MG63 (cell line): ENCODE data around the gene CTXND1. TPM values are rescaled to one million over a fixed set of nuclear protein-coding genes. Genes with fewer than 3 reads are reported as not detected.

Source experiments
- DNase-seq: peaks from one replicate; pipeline ENCODE4 v3.0.0-alpha.2; 2020
- H3K27me3 ChIP-seq: fragments of 250-450 bp; sonication (Bioruptor Pico); 2 replicates; pipeline ENCODE4 v1.5.1; 2020; ENCODE audit warnings: mild to moderate bottlenecking, moderate library complexity
- H3K36me3 ChIP-seq: fragments of 250-450 bp; sonication (Bioruptor Pico); 2 replicates; pipeline ENCODE4 v1.5.1; 2020; ENCODE audit warnings: mild to moderate bottlenecking, moderate library complexity
- H3K4me3 ChIP-seq: fragments of 250-450 bp; sonication (Bioruptor Pico); 2 replicates; pipeline ENCODE4 v1.5.1; 2020; ENCODE audit warnings: mild to moderate bottlenecking, moderate library complexity
- H3K9me3 ChIP-seq: fragments of 250-450 bp; sonication (Bioruptor Pico); 2 replicates; pipeline ENCODE4 v1.5.1; 2020; ENCODE audit warnings: mild to moderate bottlenecking, moderate library complexity
- total RNA-seq: library from RNA; depleted of rRNA; stranded (reverse); fragments of >200 nt; shearing (Covaris generic); gene quantifications from 2 replicates; pipeline ENCODE4 v1.2.3, GENCODE V29; 2014; ENCODE audit warnings: low replicate concordance

The CTXND1 gene
- total RNA-seq, 1 experiment from 2014 or later, result not detected

- peak; percentile 5 for DNase-seq
- no peaks in the 10 kb centered on the region for H3K36me3 ChIP-seq
- H3K27me3 ChIP-seq, result peaks cover 3% of the 10 kb centered on the region
- 0 out of 2 replicates have a peak, but pooled peaks cover 6% of the 10 kb centered on the region for H3K9me3 ChIP-seq
- H3K4me3 ChIP-seq, result no peak overlapping the region
Observed at GRCh38 chr15:80267658-80268057, 15.6 kb upstream of the CTXND1 start.

GRCh38 chr15:80266745-80267144 lies 14.7 kb upstream of the CTXND1 start:
- 0 out of 2 replicates have a peak, but pooled peaks cover 6% of the 10 kb centered on the region for H3K9me3 ChIP-seq
- no peak overlapping the region for H3K4me3 ChIP-seq
- peaks cover 3% of the 10 kb centered on the region for H3K27me3 ChIP-seq
- H3K36me3 ChIP-seq, result no peaks in the 10 kb centered on the region
- DNase-seq, result no peak

- Histone ChIP-seq H3K36me3 (no peaks in the 10 kb centered on the region), H3K27me3 (peaks cover 3% of the 10 kb centered on the region), H3K4me3 (no peak overlapping the region), H3K9me3 (peaks cover 11% of the 10 kb centered on the region; the same call in 1 of the 2 replicates)
- no peak for DNase-seq
Observed at GRCh38 chr15:80266113-80266512, 14.1 kb upstream of the CTXND1 start.

- H3K4me3 ChIP-seq, result no peak overlapping the region
- peak; percentile 65 for DNase-seq
- peaks cover 11% of the 10 kb centered on the region; the same call in 1 of the 2 replicates for H3K9me3 ChIP-seq
- H3K36me3 ChIP-seq, result no peaks in the 10 kb centered on the region
- peaks cover 3% of the 10 kb centered on the region for H3K27me3 ChIP-seq
Observed at GRCh38 chr15:80265021-80265420, 13.0 kb upstream of the CTXND1 start.

- Histone ChIP-seq H3K36me3 (no peaks in the 10 kb centered on the region), H3K4me3 (no peak overlapping the region), H3K27me3 (peaks cover 3% of the 10 kb centered on the region), H3K9me3 (peaks cover 11% of the 10 kb centered on the region; the same call in 1 of the 2 replicates)
- no peak for DNase-seq
Observed at GRCh38 chr15:80264031-80264430, 12.0 kb upstream of the CTXND1 start.

- Histone ChIP-seq H3K36me3 (no peaks in the 10 kb centered on the region), H3K27me3 (peaks cover 31% of the 10 kb centered on the region), H3K9me3 (peaks cover 11% of the 10 kb centered on the region; the same call in 1 of the 2 replicates), H3K4me3 (no peak overlapping the region)
- peak; percentile 70 for DNase-seq
Observed at GRCh38 chr15:80260551-80260950, 8.5 kb upstream of the CTXND1 start.

GRCh38 chr15:80259942-80260510 lies 8.0 kb upstream of the CTXND1 start:
- no peak for DNase-seq
- no peak overlapping the region for H3K4me3 ChIP-seq
- H3K27me3 ChIP-seq, result peaks cover 36% of the 10 kb centered on the region
- no peaks in the 10 kb centered on the region for H3K36me3 ChIP-seq
- peaks cover 11% of the 10 kb centered on the region; the same call in 1 of the 2 replicates for H3K9me3 ChIP-seq

GRCh38 chr15:80251428-80252120 lies 439 bp downstream of the CTXND1 start:
- no peak overlapping the region; the same call in 1 of the 2 replicates for H3K4me3 ChIP-seq
- no peak for DNase-seq
- H3K9me3 ChIP-seq, result no peaks in the 10 kb centered on the region
- H3K36me3 ChIP-seq, result no peaks in the 10 kb centered on the region
- H3K27me3 ChIP-seq, result peaks cover 65% of the 10 kb centered on the region

GRCh38 chr15:80250614-80251427 lies 1.2 kb downstream of the CTXND1 start:
- Histone ChIP-seq H3K27me3 (peaks cover 57% of the 10 kb centered on the region), H3K4me3 (no peak overlapping the region), H3K9me3 (no peaks in the 10 kb centered on the region), H3K36me3 (no peaks in the 10 kb centered on the region)
- no peak for DNase-seq

GRCh38 chr15:80249973-80250372 lies 2.0 kb downstream of the CTXND1 start:
- DNase-seq, result no peak
- Histone ChIP-seq H3K36me3 (no peaks in the 10 kb centered on the region), H3K27me3 (peaks cover 50% of the 10 kb centered on the region), H3K4me3 (no peak overlapping the region), H3K9me3 (no peaks in the 10 kb centered on the region)

- H3K36me3 ChIP-seq, result no peaks in the 10 kb centered on the region
- peaks cover 27% of the 10 kb centered on the region for H3K27me3 ChIP-seq
- no peak for DNase-seq
- H3K4me3 ChIP-seq, result no peak overlapping the region
- H3K9me3 ChIP-seq, result no peaks in the 10 kb centered on the region
Observed at GRCh38 chr15:80247320-80247719, 4.7 kb downstream of the CTXND1 start.

GRCh38 chr15:80246425-80246894 lies 5.6 kb downstream of the CTXND1 start:
- no peak overlapping the region for H3K4me3 ChIP-seq
- no peak for DNase-seq
- H3K36me3 ChIP-seq, result no peaks in the 10 kb centered on the region
- H3K27me3 ChIP-seq, result peaks cover 23% of the 10 kb centered on the region
- no peaks in the 10 kb centered on the region for H3K9me3 ChIP-seq

GRCh38 chr15:80242802-80243201 lies 9.2 kb downstream of the CTXND1 start:
- Histone ChIP-seq H3K27me3 (no peaks in the 10 kb centered on the region; the same call in 1 of the 2 replicates), H3K9me3 (no peaks in the 10 kb centered on the region), H3K36me3 (no peaks in the 10 kb centered on the region), H3K4me3 (no peak overlapping the region)
- no peak for DNase-seq

GRCh38 chr15:80242132-80242769 lies 9.8 kb downstream of the CTXND1 start:
- Histone ChIP-seq H3K9me3 (no peaks in the 10 kb centered on the region), H3K27me3 (no peaks in the 10 kb centered on the region; the same call in 1 of the 2 replicates), H3K36me3 (no peaks in the 10 kb centered on the region), H3K4me3 (no peak overlapping the region)
- peak; percentile 31 for DNase-seq

GRCh38 chr15:80241508-80241907 lies 10.5 kb downstream of the CTXND1 start:
- H3K27me3 ChIP-seq, result no peaks in the 10 kb centered on the region; the same call in 1 of the 2 replicates
- no peak overlapping the region for H3K4me3 ChIP-seq
- H3K36me3 ChIP-seq, result no peaks in the 10 kb centered on the region
- no peaks in the 10 kb centered on the region for H3K9me3 ChIP-seq
- no peak for DNase-seq

- Histone ChIP-seq H3K4me3 (no peak overlapping the region), H3K36me3 (no peaks in the 10 kb centered on the region), H3K27me3 (no peaks in the 10 kb centered on the region), H3K9me3 (no peaks in the 10 kb centered on the region)
- no peak for DNase-seq
Observed at GRCh38 chr15:80240276-80240675, 11.7 kb downstream of the CTXND1 start.
